Ovary (tissue), 9 donors: ENCODE data around the gene MYH11. TPM values are rescaled to one million over a fixed set of nuclear protein-coding genes. Genes with fewer than 3 reads are reported as not detected.

Experiments used
- DNase-seq, 5 donors: peaks; one replicate each; pipeline ENCODE4 v3.0.0-alpha.2; 2019 to 2020
- H3K27ac ChIP-seq, 2 donors: fragments of 200-600 bp; one replicate each; pipeline versions ENCODE4 v1.5.1 to v1.8.0; 2019 to 2022
- H3K27me3 ChIP-seq: fragments of 200-600 bp; one replicate; pipeline ENCODE4 v1.8.0; 2022
- H3K36me3 ChIP-seq: fragments of 200-600 bp; sonication (generic); one replicate; pipeline ENCODE4 v1.5.1; 2019
- H3K4me1 ChIP-seq: one replicate; pipeline ENCODE4 v1.8.1; 2013; ENCODE audit warnings: mild to moderate bottlenecking, moderate library complexity; ENCODE audit not compliant: insufficient read depth
- H3K4me3 ChIP-seq: fragments of 200-600 bp; sonication (generic); one replicate; pipeline ENCODE4 v1.5.1; 2017
- H3K9me3 ChIP-seq, 2 donors: fragments of 200-600 bp in 1 of 2; sonication (generic) in 1 of 2; one replicate each; pipeline versions ENCODE4 v1.5.1 to v1.8.1; 2013 to 2019; ENCODE audit warnings: mild to moderate bottlenecking in 1 of 2, moderate library complexity in 1 of 2
- EP300 ChIP-seq: sonication (generic); formaldehyde crosslinking; IDR thresholded peaks from one replicate; pipeline ENCODE4 v1.6.1; 2017; ENCODE audit warnings: antibody characterized with exemption
- POLR2A ChIP-seq: fragments of 450-650 bp; IDR thresholded peaks from one replicate; pipeline ENCODE4 v1.6.1; 2017; ENCODE audit warnings: antibody characterized with exemption, mild to moderate bottlenecking, moderate library complexity
- whole genome bisulfite sequencing, 3 donors: extraction: QIAGEN DNeasy Blood & Tissue Kit in 1 of 3; methylation state at CpG; one replicate each; pipeline versions ENCODE4 v1.1.5 to v1.1.7; 2013 to 2017; 5-methylcytosine and 5-hydroxymethylcytosine counted together
- intact Hi-C, 4 donors: fragments of 100-400 bp; cut with DNase I; formaldehyde crosslinking; loops; one replicate each; pipeline versions ENCODE4 v1.11.0 to v1.15.1; 2022 to 2023
- polyA plus RNA-seq, 2 donors: library from polyadenylated mRNA; stranded (reverse); fragments of 200-250 nt in 1 of 2; fragments of 350-450 nt in 1 of 2; fragmentation: Illumina TruSeq in 1 of 2; extraction: RNeasy Lipid Tissue Mini Kit (QIAGEN cat#74804) in 1 of 2; gene quantifications; one replicate each; pipeline ENCODE4 v1.2.3, GENCODE V29; 2013 to 2014
- total RNA-seq, 7 donors: library from RNA; depleted of rRNA in 2 of 7; stranded (reverse); fragments of >200 nt in 2 of 7; fragmentation: NEBNext Ultra II Directional in 3 of 7; extraction: Animal tissue kit (Norgen Biotek cat#: 25700) in 3 of 7; gene quantifications; one replicate each; pipeline versions ENCODE4 v1.1.0 to v1.2.4, GENCODE V29; 2016 to 2023
- TF ChIP-seq, protein P1 (sequence below), 3 donors: fragments of 450-650 bp in 2 of 3; fragments of 200-600 bp in 1 of 3; IDR thresholded peaks; one replicate each; pipeline versions ENCODE4 v1.5.1 to v1.8.0; 2016 to 2022; ENCODE audit warnings: antibody characterized with exemption in 3 of 3, mild to moderate bottlenecking in 1 of 3
- donor health status: DM: no; HTN: no; CAD: no; lungs with moderate emphysema.
- donor health status: DM: no; HTN: no; CAD: no.
- donor health status: Bipolar disorder and iron deficiency.
- donor health status: DM: yes; HTN: yes; CAD: no.
- donor health status: DM: no; HTN: no; CAD: no.
- donor health status: DM: yes; HTN: yes; CAD: no.

MYH11 gene
- total and polyA plus RNA-seq, 9 donors: 50.9 to 2,765 (median 263) TPM

DNA sequence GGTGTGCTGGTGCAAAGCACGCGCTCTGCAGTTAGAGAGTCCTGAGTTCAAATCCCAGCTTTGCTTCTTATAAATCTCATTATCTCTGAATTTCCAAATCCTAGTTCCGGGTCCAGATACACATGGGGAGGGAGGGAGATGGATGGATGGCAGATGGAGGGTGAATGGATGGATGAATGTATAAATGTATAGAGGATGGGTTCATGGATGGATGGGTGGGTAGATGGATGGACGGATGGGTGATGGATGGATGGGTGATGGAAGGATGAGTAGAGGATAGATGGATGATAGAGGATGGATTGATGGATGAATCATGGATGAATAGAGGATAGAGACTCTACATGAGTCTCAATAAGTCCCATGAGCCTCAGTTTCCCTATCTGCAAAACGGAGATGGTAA is 89.9 kb downstream of the MYH11 start:
- TF ChIP-seq POLR2A: no peak
- TF ChIP-seq, protein P1, sequence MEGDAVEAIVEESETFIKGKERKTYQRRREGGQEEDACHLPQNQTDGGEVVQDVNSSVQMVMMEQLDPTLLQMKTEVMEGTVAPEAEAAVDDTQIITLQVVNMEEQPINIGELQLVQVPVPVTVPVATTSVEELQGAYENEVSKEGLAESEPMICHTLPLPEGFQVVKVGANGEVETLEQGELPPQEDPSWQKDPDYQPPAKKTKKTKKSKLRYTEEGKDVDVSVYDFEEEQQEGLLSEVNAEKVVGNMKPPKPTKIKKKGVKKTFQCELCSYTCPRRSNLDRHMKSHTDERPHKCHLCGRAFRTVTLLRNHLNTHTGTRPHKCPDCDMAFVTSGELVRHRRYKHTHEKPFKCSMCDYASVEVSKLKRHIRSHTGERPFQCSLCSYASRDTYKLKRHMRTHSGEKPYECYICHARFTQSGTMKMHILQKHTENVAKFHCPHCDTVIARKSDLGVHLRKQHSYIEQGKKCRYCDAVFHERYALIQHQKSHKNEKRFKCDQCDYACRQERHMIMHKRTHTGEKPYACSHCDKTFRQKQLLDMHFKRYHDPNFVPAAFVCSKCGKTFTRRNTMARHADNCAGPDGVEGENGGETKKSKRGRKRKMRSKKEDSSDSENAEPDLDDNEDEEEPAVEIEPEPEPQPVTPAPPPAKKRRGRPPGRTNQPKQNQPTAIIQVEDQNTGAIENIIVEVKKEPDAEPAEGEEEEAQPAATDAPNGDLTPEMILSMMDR (IDR thresholded peaks at IDR 0.05): no peak
- no peak for TF ChIP-seq EP300
- peaks cover 5% of the 10 kb centered on the region for H3K4me1 ChIP-seq
- no peaks in the 10 kb centered on the region for H3K9me3 ChIP-seq
- no peak overlapping the region for H3K27ac ChIP-seq
- DNase-seq: no peak
- 94 to 97% (median 94%) methylated on average over 5 of the region's 5 CpGs for WGBS, 3 donors
- no peaks in the 10 kb centered on the region for H3K36me3 ChIP-seq
- no peaks in the 10 kb centered on the region for H3K27me3 ChIP-seq
- intact Hi-C loops: loop anchor here in 2 of 4 donors (10.0 kb wide), 1 partner anchor 358 kb away; no protein-coding TSS in a partner anchor
- no peak overlapping the region for H3K4me3 ChIP-seq

DNA sequence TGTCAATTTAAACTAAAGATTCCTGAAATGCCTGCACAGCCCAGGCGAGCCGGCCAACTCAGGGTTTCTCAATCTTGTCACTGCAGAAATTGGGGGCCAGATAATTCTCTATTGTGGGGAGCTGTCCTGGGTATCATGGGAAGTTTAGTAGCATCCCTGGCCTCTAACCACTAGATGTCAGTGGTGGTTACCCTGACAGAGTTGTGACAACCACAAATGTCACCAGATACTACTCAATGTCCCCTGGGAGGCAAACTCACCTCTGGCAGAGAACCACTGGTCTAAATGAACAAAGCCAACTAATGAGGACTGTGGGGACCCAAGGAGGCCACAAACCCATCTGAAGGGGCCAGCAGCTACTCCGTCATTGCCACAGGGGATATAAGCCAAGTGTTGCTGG is 90.9 kb downstream of the MYH11 start:
- Histone ChIP-seq H3K27ac (no peak overlapping the region), H3K36me3 (no peaks in the 10 kb centered on the region), H3K4me3 (no peak overlapping the region), H3K27me3 (no peaks in the 10 kb centered on the region), H3K9me3 (no peaks in the 10 kb centered on the region), H3K4me1 (peaks cover 5% of the 10 kb centered on the region)
- no peak for TF ChIP-seq EP300
- TF ChIP-seq, protein P1 (IDR thresholded peaks at IDR 0.05): peak in 1 of 3 donors; percentile 17
- DNase-seq: no peak
- WGBS, 3 donors: 48 to 57% (median 52%) methylated on average over 3 of the region's 3 CpGs
- intact Hi-C loops: loop anchor here in 2 of 4 donors (10.0 kb wide), 1 partner anchor 359 kb away; no protein-coding TSS in a partner anchor

DNA sequence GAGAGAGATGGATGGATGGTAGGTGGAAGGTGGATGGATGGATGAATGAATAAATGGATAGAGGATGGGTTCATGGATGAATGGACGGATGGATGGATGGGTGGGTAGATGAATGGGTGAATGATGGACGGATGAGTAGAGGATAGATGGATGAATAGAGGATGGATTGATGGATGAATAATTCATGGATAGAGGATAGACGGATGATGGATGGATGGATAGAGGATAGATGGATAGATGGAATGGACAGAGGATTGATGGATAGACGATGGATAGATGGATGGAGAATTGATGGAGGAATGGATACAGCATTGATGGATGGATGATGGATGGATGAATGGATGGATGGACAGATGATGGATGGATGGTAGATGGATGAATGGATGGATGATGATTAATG is 91.7 kb downstream of the MYH11 start:
- Histone ChIP-seq H3K36me3 (no peaks in the 10 kb centered on the region), H3K9me3 (no peaks in the 10 kb centered on the region), H3K27ac (no peak overlapping the region), H3K27me3 (no peaks in the 10 kb centered on the region), H3K4me3 (no peak overlapping the region), H3K4me1 (peaks cover 2% of the 10 kb centered on the region)
- WGBS, 3 donors: 87 to 90% (median 88%) methylated on average over 4 of the region's 4 CpGs
- DNase-seq: no peak
- intact Hi-C loops: loop anchor here in 2 of 4 donors (10.0 kb wide), 1 partner anchor 360 kb away; no protein-coding TSS in a partner anchor
- TF ChIP-seq EP300 (no peak), POLR2A (no peak)
- TF ChIP-seq, protein P1 (IDR thresholded peaks at IDR 0.05): no peak

DNA sequence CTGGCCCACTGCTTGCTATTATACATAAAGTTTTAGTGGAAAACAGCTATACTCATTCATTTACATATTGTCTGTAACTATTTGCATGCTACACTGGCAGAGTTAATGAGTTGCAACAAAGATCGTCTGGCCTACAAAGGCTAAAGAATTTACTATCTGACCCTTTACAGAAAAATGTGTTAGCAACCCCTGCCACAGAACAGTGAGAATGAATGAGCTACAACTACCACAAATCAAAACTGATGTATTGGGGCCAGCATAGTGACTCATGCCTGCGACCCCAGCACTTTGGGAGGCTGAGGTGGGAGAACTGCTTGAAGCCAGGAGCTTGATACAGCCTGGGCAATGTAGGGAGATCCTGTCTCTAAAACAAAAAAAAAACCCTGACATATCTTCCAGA is 92.7 kb downstream of the MYH11 start:
- no peaks in the 10 kb centered on the region for H3K9me3 ChIP-seq
- H3K4me1 ChIP-seq: no peaks in the 10 kb centered on the region
- no peak for DNase-seq
- no peak overlapping the region for H3K27ac ChIP-seq
- no peaks in the 10 kb centered on the region for H3K36me3 ChIP-seq
- H3K27me3 ChIP-seq: no peaks in the 10 kb centered on the region
- H3K4me3 ChIP-seq: no peak overlapping the region
- intact Hi-C loops: loop anchor here in 2 of 4 donors (10.0 kb wide), 1 partner anchor 361 kb away; no protein-coding TSS in a partner anchor
- WGBS, 3 donors: 51 to 64% (median 61%) methylated on average over 2 of the region's 2 CpGs
- TF ChIP-seq EP300 (no peak), POLR2A (no peak)
- TF ChIP-seq, protein P1 (IDR thresholded peaks at IDR 0.05): no peak
